Nucleus accumbens (tissue), 56 donors: ENCODE results near the gene ZC3H7B.
"Not testable (repeated sequence)": the region's sequence is repeated elsewhere in the genome, so short reads cannot be mapped to it uniquely, and the experiment has no call there.

ENCODE experiments used
- DNase-seq, 56 donors: peaks; one replicate each; lab custom pipeline; 2025; lab: John Stamatoyannopoulos, UW

Gene ZC3H7B

GRCh38 chr22:41285441-41285819 is 15.9 kb upstream of the ZC3H7B start:
- peak in 42 of 56 donors; percentile 37 to 84 (median 60) for DNase-seq

- DNase-seq, result peak; percentile 89 to 100 (median 99)
These were observed 15.3 kb upstream of the ZC3H7B start, which contains the start of gene RANGAP1 for GRCh38 chr22:41285820-41286638. Gene RANGAP1, minus strand, starts transcription at chr22:41286187. Its CDS starts 5,143 bp downstream, at chr22:41281044.

- peak in 10 of 56 donors; percentile 19 to 75 (median 44) for DNase-seq
These were observed 14.7 kb upstream of the ZC3H7B start for GRCh38 chr22:41286639-41287091.

GRCh38 chr22:41288245-41288946 is 12.9 kb upstream of the ZC3H7B start:
- no peak for DNase-seq

GRCh38 chr22:41289671-41290070 is 11.7 kb upstream of the ZC3H7B start:
- no peak for DNase-seq

- DNase-seq, result no peak
These were observed 10.8 kb upstream of the ZC3H7B start for GRCh38 chr22:41290262-41291221.

- DNase-seq, result not testable (repeated sequence)
These were observed 6.5 kb upstream of the ZC3H7B start for GRCh38 chr22:41294816-41295215.

GRCh38 chr22:41296826-41297667 is 4.3 kb upstream of the ZC3H7B start:
- DNase-seq, result no peak

- no peak for DNase-seq
These were observed 664 bp upstream of the ZC3H7B start for GRCh38 chr22:41300661-41301060.

- DNase-seq, result peak in 11 of 56 donors; percentile 10 to 46 (median 22)
These were observed 869 bp downstream of the ZC3H7B start for GRCh38 chr22:41302021-41302767.

GRCh38 chr22:41302811-41303210 is 1.5 kb downstream of the ZC3H7B start:
- no peak for DNase-seq

GRCh38 chr22:41305646-41306045 is 4.3 kb downstream of the ZC3H7B start:
- peak in 3 of 56 donors; percentile 10 to 53 (median 15) for DNase-seq

- peak in 2 of 56 donors; percentile 9 to 35 for DNase-seq
These were observed 6.7 kb downstream of the ZC3H7B start for GRCh38 chr22:41308054-41308453.

- no peak for DNase-seq
These were observed 7.2 kb downstream of the ZC3H7B start for GRCh38 chr22:41308544-41308947.

- no peak for DNase-seq
These were observed 9.0 kb downstream of the ZC3H7B start for GRCh38 chr22:41310336-41310735.

GRCh38 chr22:41311487-41311886 is 10.2 kb downstream of the ZC3H7B start:
- DNase-seq, result no peak

- no peak for DNase-seq
These were observed 13.5 kb downstream of the ZC3H7B start for GRCh38 chr22:41314821-41315220.

GRCh38 chr22:41315586-41315985 is 14.3 kb downstream of the ZC3H7B start:
- no peak for DNase-seq
